Globus pallidus (tissue), 1 donor: ENCODE results near the gene NCOA6.
"Not testable (repeated sequence)": the region's sequence is repeated elsewhere in the genome, so short reads cannot be mapped to it uniquely, and the experiment has no call there.

Source experiments
- DNase-seq: peaks from one replicate; pipeline ENCODE4 v3.0.0-alpha.2; 2015; ENCODE audit warnings: low spot score

The NCOA6 gene

GRCh38 chr20:34829191-34829590, 3.7 kb upstream of the NCOA6 start:
- no peak for DNase-seq

- peak; percentile 69 for DNase-seq
Measured at GRCh38 chr20:34824806-34825529, 483 bp downstream of the NCOA6 start.

GRCh38 chr20:34824452-34824805, 1.0 kb downstream of the NCOA6 start:
- DNase-seq = peak; percentile 47

- no peak for DNase-seq
Measured at GRCh38 chr20:34824026-34824425, 1.4 kb downstream of the NCOA6 start.

- DNase-seq = peak; percentile 47
Measured at GRCh38 chr20:34820805-34821578, 4.5 kb downstream of the NCOA6 start.

- no peak for DNase-seq
Measured at GRCh38 chr20:34817801-34818200, 7.7 kb downstream of the NCOA6 start.

- peak; percentile 55 for DNase-seq
Measured at GRCh38 chr20:34817072-34817471, 8.4 kb downstream of the NCOA6 start.

- no peak for DNase-seq
Measured at GRCh38 chr20:34815636-34816035, 9.8 kb downstream of the NCOA6 start.

GRCh38 chr20:34808583-34808982, 16.9 kb downstream of the NCOA6 start:
- DNase-seq = no peak

GRCh38 chr20:34807944-34808465, 17.4 kb downstream of the NCOA6 start:
- DNase-seq = not testable (repeated sequence)

GRCh38 chr20:34806255-34806654, 19.2 kb downstream of the NCOA6 start:
- no peak for DNase-seq

- no peak for DNase-seq
Measured at GRCh38 chr20:34798871-34799270, 26.6 kb downstream of the NCOA6 start.

GRCh38 chr20:34798328-34798727, 27.1 kb downstream of the NCOA6 start:
- DNase-seq = no peak

- no peak for DNase-seq
Measured at GRCh38 chr20:34797012-34797995, 28.1 kb downstream of the NCOA6 start.

- no peak for DNase-seq
Measured at GRCh38 chr20:34794006-34794585, 31.4 kb downstream of the NCOA6 start.

- no peak for DNase-seq
Measured at GRCh38 chr20:34792687-34793363, 32.6 kb downstream of the NCOA6 start.

- no peak for DNase-seq
Measured at GRCh38 chr20:34791289-34792020, 34.0 kb downstream of the NCOA6 start.

GRCh38 chr20:34781220-34781619, 44.2 kb downstream of the NCOA6 start:
- no peak for DNase-seq

GRCh38 chr20:34780291-34780690, 45.2 kb downstream of the NCOA6 start:
- not testable (repeated sequence) for DNase-seq

- no peak for DNase-seq
Measured at GRCh38 chr20:34776177-34776576, 49.3 kb downstream of the NCOA6 start.
